Measurements from ENCODE around the gene C9orf72.
"Not testable (repeated sequence)": the region's sequence is repeated elsewhere in the genome, so short reads cannot be mapped to it uniquely, and the experiment has no call there.

C9orf72 gene

DNA sequence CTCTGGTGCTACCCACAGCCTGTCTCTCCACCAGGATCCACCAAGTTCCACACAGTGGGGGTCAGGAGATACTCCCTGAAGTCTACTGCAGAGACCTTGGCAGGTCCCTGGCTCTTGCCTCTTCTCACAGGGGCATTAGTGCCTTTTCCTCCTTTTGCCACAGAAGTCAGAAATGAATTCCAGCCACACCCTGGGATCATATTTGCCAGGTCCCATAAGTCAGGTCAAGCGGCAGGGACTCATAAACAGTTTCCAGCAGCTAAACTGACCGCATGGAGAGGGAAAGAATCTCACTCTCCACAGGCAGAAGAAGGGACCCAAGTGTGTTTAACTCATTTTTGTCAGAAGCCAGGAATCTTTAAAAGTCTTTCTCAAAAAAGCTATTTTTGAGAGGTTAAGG is 62.5 kb downstream of the C9orf72 start:
- DNase-seq = no peak

DNA sequence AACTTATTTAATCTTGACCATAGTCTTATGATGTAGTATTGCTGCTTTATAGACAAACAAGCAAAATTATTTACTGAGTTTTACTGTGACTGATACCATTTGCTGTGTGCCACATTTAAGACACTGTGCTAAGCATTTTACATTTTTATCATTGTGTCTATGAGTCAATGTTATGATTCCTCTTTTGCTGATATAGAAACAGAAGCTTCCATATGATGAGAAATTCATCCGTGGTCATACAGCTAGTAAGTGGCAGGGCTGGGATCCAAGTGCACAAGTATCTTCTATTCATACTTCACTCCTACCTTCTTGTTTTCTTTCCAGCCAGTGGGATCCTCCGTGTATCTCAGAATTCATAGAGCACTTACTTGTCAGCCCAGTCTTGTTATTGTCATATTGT is 66.3 kb downstream of the C9orf72 start:
- no peak for DNase-seq

DNA sequence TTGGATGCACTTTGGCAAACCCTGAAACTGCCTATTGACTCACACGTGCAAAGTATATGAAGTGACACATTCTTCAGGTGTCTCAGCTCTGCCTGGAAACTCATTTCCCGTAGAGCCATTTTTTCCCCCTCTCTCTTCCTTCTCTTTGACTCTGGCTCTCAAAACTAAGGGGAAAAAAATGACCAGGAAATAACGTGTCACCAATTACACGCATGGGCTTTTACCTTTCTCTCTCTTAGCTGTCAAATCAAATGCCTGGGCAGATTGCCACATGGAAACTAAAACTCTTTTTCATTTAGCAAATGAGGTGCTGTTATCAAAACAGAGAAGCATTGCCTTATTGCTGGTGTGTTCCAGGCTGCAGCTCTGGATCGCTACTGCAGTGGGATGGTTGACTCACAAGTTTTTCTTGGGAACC is 67.5 kb downstream of the C9orf72 start:
- DNase-seq = no peak

DNA sequence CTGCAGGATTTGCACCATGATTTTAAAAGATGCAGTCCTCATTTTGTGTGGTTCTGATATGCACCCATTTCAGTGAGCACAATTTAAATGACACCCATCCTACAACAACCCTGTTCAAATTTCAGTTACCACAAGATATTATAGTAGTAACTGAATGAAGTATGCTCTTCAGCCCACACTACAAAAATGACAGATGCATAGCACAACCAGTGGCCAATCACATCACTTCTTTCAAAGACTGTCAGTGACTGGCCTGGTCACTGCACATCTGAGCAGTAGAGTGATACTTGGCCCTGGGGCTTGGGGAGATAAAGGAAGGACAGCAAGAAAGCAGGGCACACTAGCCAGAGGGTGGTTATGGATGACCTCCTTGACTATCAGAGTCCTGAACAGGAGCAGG is 69.0 kb downstream of the C9orf72 start:
- DNase-seq = no peak

DNA sequence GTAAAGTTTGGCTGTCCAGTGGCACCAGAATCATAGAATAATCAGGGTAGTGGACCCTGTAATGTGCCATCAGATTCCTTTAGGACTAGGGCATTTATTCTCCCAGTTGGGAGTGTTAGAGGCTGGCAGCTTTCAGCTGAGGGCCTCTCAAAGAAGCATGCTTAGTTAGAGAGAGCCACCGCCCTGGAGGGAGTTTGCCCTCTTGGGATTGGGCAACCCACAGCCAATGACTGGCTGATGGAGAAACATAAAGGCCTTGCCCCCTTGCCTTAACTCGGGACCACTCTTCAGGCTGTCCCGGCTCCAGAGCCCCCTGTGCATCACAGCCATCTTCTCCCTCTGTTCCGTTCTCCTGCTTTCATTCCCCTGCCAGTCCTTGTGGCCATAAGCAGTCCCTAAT is 69.7 kb downstream of the C9orf72 start:
- DNase-seq = no peak

DNA sequence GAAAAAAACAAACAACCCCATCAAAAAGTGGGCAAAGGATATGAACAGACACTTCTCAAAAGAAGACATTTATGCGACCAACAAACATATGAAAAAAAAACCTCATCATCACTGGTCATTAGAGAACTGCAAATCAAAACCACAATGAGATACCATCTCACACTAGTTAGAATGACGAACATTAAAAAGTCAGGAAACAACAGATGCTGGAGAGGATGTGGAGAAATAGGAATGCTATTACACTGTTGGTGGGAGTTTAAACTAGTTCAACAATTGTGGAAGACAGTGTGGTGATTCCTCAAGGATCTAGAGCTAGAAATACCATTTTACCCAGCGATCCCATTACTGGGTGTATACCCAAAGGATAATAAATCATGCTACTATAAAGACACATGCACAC is 72.4 kb downstream of the C9orf72 start:
- DNase-seq = not testable (repeated sequence)

DNA sequence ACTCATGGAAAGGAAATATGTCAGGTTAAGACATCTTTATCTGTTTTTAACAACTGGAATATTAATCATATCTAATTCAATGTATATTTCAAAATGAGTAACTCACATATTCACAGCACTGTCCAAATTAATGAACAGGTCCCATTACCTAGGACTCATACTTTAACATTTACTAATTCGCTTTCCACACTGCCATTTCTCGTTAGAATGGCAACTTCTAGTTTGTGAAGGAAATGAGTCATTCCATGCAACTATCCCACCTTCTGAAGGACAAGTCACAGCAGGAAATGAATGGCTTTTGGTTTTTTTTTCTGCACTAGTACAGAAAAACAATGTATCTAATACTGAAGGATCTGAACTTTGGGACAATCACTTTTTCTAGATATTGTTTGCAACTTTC is 73.8 kb downstream of the C9orf72 start:
- DNase-seq = no peak

DNA sequence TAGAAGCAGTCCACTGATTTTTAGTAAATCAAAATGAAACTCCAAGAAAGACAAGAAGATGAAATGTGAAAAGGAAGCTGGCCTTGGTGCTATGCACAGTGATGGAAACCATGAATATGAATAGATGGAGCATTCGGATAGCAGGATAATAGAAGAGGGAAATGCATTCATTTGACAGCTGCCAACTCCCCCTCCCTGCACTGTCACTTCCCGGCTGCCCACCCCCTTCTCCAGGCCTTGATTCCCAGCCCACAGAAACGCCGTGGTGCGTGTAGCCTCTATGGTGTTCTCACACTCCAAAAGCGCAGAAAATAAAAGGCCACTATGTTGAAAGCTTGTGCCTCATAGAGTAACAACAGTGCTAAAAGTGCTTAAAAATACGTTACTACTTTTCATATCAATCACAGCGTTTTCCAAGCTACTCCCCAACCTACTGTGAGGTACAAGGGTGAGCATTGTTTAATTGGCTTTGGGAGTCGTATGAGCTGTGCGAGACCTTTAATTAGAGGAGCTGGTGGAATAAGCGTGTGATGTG is 75.3 kb downstream of the C9orf72 start:
- no peak for DNase-seq

All from activated naive CD4-positive, alpha-beta T cell (primary cell).